Gastroesophageal sphincter (tissue), 4 donors: Measurements from ENCODE around the gene KIF21A. TPM values are rescaled to one million over a fixed set of nuclear protein-coding genes. Genes with fewer than 3 reads are reported as not detected.

Source experiments
- ATAC-seq: fragments of 150-250 bp; one replicate; pipeline ENCODE4 v1.9.1; 2016; ENCODE audit warnings: mild to moderate bottlenecking, moderate library complexity
- H3K27ac ChIP-seq, 4 donors: fragments of 200-600 bp; sonication (generic) in 3 of 4; 1 replicate in 3 of 4; 2 replicates in 1 of 4; pipeline ENCODE4 v1.5.1; 2016 to 2019
- H3K27me3 ChIP-seq: fragments of 200-600 bp; sonication (generic); one replicate; pipeline ENCODE4 v1.5.1; 2019
- H3K36me3 ChIP-seq, 2 donors: fragments of 200-600 bp; sonication (generic); one replicate each; pipeline ENCODE4 v1.5.1; 2019; ENCODE audit warnings: control low read depth in 1 of 2
- H3K4me1 ChIP-seq, 3 donors: fragments of 200-600 bp; sonication (generic); 1 replicate in 2 of 3; 2 replicates in 1 of 3; pipeline ENCODE4 v1.5.1; 2016 to 2019; ENCODE audit warnings: control low read depth in 2 of 3
- H3K4me3 ChIP-seq, 2 donors: fragments of 200-600 bp; sonication (generic); one replicate each; pipeline ENCODE4 v1.5.1; 2019; ENCODE audit warnings: mild to moderate bottlenecking in 1 of 2, moderate library complexity in 1 of 2
- H3K9me3 ChIP-seq, 3 donors: fragments of 200-600 bp; sonication (generic); one replicate each; pipeline ENCODE4 v1.5.1; 2017 to 2019; ENCODE audit warnings: control low read depth in 2 of 3
- CTCF ChIP-seq, 4 experiments: fragments of 200-600 bp in 2 of 4; fragments of 450-650 bp in 2 of 4; sonication (generic) in 1 of 4; IDR thresholded peaks; one replicate each; pipeline ENCODE4 v1.5.1; 2017 to 2019; ENCODE audit warnings: antibody characterized with exemption in 4 of 4, mild to moderate bottlenecking in 2 of 4, moderate library complexity in 2 of 4
- EP300 ChIP-seq: sonication (generic); formaldehyde crosslinking; IDR thresholded peaks from one replicate; pipeline ENCODE4 v1.6.1; 2017; ENCODE audit warnings: antibody characterized with exemption, mild to moderate bottlenecking
- POLR2A ChIP-seq, 2 donors: fragments of 450-650 bp; IDR thresholded peaks; one replicate each; pipeline ENCODE4 v1.6.1; 2017; ENCODE audit warnings: antibody characterized with exemption in 2 of 2, mild to moderate bottlenecking in 2 of 2, moderate library complexity in 1 of 2
- POLR2AphosphoS5 ChIP-seq: sonication (generic); formaldehyde crosslinking; IDR thresholded peaks from one replicate; pipeline ENCODE4 v1.6.1; 2017; ENCODE audit warnings: antibody characterized with exemption
- WGBS, 2 donors: methylation state at CpG; one replicate each; pipeline ENCODE4 v1.1.5; 2018; ENCODE audit warnings: low coverage in 1 of 2; 5-methylcytosine and 5-hydroxymethylcytosine counted together
- total RNA-seq, 4 donors: library from RNA; depleted of rRNA; stranded (reverse); fragments of >200 nt; gene quantifications; one replicate each; pipeline ENCODE4 v1.1.0, GENCODE V29; 2016

The KIF21A gene
- total RNA-seq, 4 donors from 2014 or later: 6.7 to 27.2 (median 10.9) TPM

GRCh38 chr12:39404000-39404399 lies 38.9 kb downstream of the KIF21A start:
- ATAC-seq: no peak
- Histone ChIP-seq H3K4me1 (peaks cover 0 to 10% (median 3%) of the 10 kb centered on the region in 3 donors), H3K4me3 (no peak overlapping the region), H3K36me3 (no peaks in the 10 kb centered on the region), H3K9me3 (no peaks in the 10 kb centered on the region), H3K27me3 (no peaks in the 10 kb centered on the region), H3K27ac (no peak overlapping the region)
- 100% methylated on average over 1 of the region's 1 CpG; no CpG with 5 or more reads in 1 of the 2 donors for WGBS, 2 donors
- no peak for TF ChIP-seq POLR2A (IDR thresholded peaks at IDR 0.05)
- TF ChIP-seq EP300: no peak
- no peak for TF ChIP-seq CTCF (IDR thresholded peaks at IDR 0.05)
- no peak for TF ChIP-seq POLR2AphosphoS5

- H3K4me1 ChIP-seq: peaks cover 0 to 10% (median 3%) of the 10 kb centered on the region in 3 donors
- no peak overlapping the region for H3K4me3 ChIP-seq
- H3K9me3 ChIP-seq: no peaks in the 10 kb centered on the region
- no peaks in the 10 kb centered on the region for H3K27me3 ChIP-seq
- no peak for ATAC-seq
- no peak overlapping the region for H3K27ac ChIP-seq
- no peaks in the 10 kb centered on the region for H3K36me3 ChIP-seq
- no peak for TF ChIP-seq EP300
- TF ChIP-seq POLR2A (IDR thresholded peaks at IDR 0.05): no peak
- no peak for TF ChIP-seq POLR2AphosphoS5
- TF ChIP-seq CTCF (IDR thresholded peaks at IDR 0.05): no peak
Measured at GRCh38 chr12:39403376-39403775, 39.5 kb downstream of the KIF21A start.

DNA sequence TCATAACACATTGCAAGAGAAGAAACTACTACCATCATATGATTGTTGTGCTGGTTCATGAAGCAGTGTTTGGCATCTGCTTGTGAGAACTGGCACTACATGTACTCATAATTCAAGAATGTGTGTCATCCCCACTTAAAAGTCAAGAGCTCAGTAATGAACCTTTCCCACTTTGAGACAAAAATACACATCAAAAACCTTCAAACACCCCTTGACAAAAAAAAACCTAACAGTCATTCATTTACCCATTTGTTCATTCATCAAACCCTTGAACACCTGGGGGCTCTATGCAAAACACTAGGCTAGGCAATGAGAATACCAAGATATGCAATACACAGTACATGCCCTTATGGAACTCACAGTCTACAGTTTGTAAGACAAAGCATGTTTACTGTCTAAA lies 40.0 kb downstream of the KIF21A start:
- H3K27ac ChIP-seq: no peak overlapping the region
- no peak for ATAC-seq
- H3K4me1 ChIP-seq: peaks cover 0 to 10% (median 3%) of the 10 kb centered on the region in 3 donors
- H3K36me3 ChIP-seq: no peaks in the 10 kb centered on the region
- H3K27me3 ChIP-seq: no peaks in the 10 kb centered on the region
- no peaks in the 10 kb centered on the region for H3K9me3 ChIP-seq
- no peak overlapping the region for H3K4me3 ChIP-seq
- no peak for TF ChIP-seq POLR2AphosphoS5
- no peak for TF ChIP-seq EP300
- no peak for TF ChIP-seq CTCF (IDR thresholded peaks at IDR 0.05)
- TF ChIP-seq POLR2A (IDR thresholded peaks at IDR 0.05): no peak

GRCh38 chr12:39401459-39401858 lies 41.5 kb downstream of the KIF21A start:
- no peak for ATAC-seq
- no peak for TF ChIP-seq POLR2AphosphoS5
- TF ChIP-seq CTCF (IDR thresholded peaks at IDR 0.05): no peak
- TF ChIP-seq EP300: no peak
- no peak for TF ChIP-seq POLR2A (IDR thresholded peaks at IDR 0.05)
- Histone ChIP-seq H3K9me3 (no peaks in the 10 kb centered on the region), H3K27me3 (no peaks in the 10 kb centered on the region), H3K4me3 (no peak overlapping the region), H3K4me1 (peaks cover 0 to 5% (median 3%) of the 10 kb centered on the region in 3 donors), H3K27ac (no peak overlapping the region), H3K36me3 (no peaks in the 10 kb centered on the region)
- 42 to 48% methylated on average over 2 of the region's 2 CpGs for WGBS, 2 donors

DNA sequence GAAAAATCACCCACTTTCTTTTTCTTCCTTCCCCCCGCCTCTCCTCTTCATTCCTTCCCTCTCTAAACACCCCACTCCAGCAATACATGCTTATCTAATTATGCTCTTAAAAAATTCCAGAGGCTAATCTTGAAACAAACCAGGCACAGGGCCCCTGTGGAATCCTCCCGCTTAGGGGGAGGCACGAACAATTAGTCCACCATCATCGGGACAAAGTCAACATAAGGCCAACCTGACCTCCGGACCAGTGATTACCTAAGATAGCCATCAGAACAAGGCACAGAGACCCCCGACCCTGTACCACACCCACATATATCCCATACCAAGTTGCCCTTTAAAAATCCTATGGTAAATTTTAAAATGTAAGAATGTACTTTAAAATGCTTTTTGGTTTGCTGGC lies 47.1 kb downstream of the KIF21A start:
- no peak for ATAC-seq
- Histone ChIP-seq H3K4me1 (no peaks in the 10 kb centered on the region), H3K36me3 (no peaks in the 10 kb centered on the region), H3K9me3 (no peaks in the 10 kb centered on the region), H3K27me3 (no peaks in the 10 kb centered on the region), H3K27ac (no peak overlapping the region), H3K4me3 (no peak overlapping the region)
- TF ChIP-seq POLR2AphosphoS5 (no peak), EP300 (no peak), CTCF (IDR thresholded peaks at IDR 0.05) (no peak), POLR2A (IDR thresholded peaks at IDR 0.05) (no peak)
- WGBS, 2 donors: 51 to 80% methylated on average over 1 to 6 of the region's 6 CpGs
